ENCODE data around the gene SLC22A5.

SLC22A5 gene

DNA sequence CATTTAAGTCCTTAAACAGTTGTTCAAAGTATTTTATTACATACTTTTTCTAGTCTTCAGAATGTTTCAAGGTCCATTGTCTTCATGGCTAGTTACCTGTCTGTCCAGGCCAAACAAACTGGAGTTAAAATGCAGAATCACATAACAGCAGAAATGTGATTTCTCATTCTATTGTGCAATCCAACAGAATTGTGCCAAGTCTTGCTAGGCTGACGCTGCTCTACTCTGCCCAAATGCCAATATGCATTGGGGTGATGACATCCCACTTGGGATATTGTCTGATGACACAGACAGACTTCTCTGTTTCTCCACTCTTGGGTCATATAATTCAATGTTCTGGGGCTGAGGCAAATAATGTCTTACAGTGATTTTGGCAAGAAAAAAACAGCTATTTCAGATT lies 5.2 kb upstream of the SLC22A5 start:
- H3K4me3 ChIP-seq (ENCODE audit: low read length), result no peak overlapping the region
- TF ChIP-seq, protein P1, sequence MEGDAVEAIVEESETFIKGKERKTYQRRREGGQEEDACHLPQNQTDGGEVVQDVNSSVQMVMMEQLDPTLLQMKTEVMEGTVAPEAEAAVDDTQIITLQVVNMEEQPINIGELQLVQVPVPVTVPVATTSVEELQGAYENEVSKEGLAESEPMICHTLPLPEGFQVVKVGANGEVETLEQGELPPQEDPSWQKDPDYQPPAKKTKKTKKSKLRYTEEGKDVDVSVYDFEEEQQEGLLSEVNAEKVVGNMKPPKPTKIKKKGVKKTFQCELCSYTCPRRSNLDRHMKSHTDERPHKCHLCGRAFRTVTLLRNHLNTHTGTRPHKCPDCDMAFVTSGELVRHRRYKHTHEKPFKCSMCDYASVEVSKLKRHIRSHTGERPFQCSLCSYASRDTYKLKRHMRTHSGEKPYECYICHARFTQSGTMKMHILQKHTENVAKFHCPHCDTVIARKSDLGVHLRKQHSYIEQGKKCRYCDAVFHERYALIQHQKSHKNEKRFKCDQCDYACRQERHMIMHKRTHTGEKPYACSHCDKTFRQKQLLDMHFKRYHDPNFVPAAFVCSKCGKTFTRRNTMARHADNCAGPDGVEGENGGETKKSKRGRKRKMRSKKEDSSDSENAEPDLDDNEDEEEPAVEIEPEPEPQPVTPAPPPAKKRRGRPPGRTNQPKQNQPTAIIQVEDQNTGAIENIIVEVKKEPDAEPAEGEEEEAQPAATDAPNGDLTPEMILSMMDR (conservative IDR thresholded peaks at IDR 0.05; ENCODE audit: low read length), result no peak
- peak; percentile 92 for DNase-seq (ENCODE audit: low read depth)

DNA sequence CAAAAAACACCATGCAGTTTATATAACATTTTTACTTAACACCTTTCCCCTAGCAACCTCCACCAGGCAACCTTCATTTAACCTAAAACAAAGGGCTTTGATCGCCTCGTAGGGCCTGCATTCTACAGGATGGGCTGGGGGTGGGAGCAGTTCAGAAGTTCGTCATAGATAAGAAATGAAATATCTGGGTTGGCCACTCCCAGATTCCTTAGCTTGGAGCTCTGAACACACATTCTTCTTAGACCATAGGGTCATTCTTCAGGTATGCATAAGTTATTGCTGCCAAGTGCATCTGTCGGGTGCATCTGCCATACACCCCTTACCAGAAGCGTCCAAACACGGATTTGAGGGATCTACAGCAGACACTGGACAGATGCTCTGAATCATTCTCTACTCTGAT lies 4.3 kb upstream of the SLC22A5 start:
- DNase-seq (ENCODE audit: low read depth), result peak; percentile 43
- no peak overlapping the region for H3K4me3 ChIP-seq (ENCODE audit: low read length)
- TF ChIP-seq, protein P1 (conservative IDR thresholded peaks at IDR 0.05; ENCODE audit: low read length), result no peak

- no peak for DNase-seq (ENCODE audit: low read depth)
- TF ChIP-seq, protein P1 (conservative IDR thresholded peaks at IDR 0.05; ENCODE audit: low read length), result no peak
- no peak overlapping the region for H3K4me3 ChIP-seq (ENCODE audit: low read length)
These were observed 1.3 kb upstream of the SLC22A5 start for GRCh38 chr5:132368186-132368585.

DNA sequence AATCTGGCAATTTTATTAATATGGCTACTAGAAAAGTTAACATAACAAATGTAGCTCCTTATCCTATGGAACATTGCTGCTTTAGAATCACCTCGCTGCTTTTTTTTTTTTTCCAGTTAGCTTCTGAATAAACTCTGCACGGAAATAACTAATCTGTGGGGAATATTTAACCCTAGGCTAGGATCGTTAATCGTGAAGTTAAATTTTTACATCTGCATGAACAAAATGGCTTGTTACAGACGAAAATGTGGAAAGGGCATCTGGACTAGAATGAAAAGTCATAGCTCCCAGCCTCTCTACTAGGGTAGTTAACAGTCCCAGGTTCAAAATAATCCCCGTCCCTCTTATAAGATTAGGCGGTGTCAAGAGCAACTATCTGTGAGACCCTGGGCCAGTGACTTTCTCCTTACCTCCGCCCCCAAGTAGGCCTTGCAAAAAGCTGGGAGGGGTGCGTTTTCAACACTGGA lies 470 bp upstream of the SLC22A5 start:
- TF ChIP-seq, protein P1 (conservative IDR thresholded peaks at IDR 0.05; ENCODE audit: low read length), result no peak

DNA sequence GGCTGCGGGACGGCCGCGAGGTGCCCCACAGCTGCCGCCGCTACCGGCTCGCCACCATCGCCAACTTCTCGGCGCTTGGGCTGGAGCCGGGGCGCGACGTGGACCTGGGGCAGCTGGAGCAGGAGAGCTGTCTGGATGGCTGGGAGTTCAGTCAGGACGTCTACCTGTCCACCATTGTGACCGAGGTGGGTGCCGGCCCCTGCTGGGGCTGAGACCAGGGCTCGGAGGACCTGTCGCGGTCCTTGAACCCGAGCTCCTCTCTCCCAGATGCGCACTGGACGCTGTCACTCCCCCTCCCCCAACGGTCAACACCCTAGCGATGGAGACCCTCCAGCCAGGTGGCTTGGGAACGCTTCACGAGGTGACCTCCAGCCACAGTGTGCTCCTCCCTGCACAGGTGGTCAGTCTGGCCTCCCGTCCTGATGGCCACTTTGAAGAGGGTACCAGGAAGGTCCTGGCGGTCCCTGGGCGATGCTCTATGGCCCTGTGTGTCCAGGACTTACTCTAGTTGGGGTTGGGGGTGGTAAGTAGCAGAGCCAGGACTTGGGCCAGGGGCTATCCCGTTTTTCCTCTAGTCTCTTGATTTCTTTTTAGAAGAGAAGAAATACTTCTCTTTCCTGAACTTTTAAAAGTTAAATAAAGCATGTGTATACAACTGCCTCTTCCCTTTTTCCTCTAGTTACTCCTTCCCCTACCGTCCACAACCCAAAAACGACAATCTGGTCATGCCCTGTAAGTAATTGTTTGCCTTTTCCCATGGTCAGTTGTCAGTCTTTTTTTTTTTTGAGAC lies 866 bp downstream of the SLC22A5 start:
- DNase-seq (ENCODE audit: low read depth), result no peak
- peak overlapping the region; percentile 65 for H3K4me3 ChIP-seq (ENCODE audit: low read length)
- TF ChIP-seq, protein P1 (conservative IDR thresholded peaks at IDR 0.05; ENCODE audit: low read length), result no peak

More for the DNA sequence above, 470 bp upstream of the SLC22A5 start:
- peak overlapping the region; percentile 65 for H3K4me3 ChIP-seq (ENCODE audit: low read length)
- DNase-seq (ENCODE audit: low read depth), result peak; percentile 16

DNA sequence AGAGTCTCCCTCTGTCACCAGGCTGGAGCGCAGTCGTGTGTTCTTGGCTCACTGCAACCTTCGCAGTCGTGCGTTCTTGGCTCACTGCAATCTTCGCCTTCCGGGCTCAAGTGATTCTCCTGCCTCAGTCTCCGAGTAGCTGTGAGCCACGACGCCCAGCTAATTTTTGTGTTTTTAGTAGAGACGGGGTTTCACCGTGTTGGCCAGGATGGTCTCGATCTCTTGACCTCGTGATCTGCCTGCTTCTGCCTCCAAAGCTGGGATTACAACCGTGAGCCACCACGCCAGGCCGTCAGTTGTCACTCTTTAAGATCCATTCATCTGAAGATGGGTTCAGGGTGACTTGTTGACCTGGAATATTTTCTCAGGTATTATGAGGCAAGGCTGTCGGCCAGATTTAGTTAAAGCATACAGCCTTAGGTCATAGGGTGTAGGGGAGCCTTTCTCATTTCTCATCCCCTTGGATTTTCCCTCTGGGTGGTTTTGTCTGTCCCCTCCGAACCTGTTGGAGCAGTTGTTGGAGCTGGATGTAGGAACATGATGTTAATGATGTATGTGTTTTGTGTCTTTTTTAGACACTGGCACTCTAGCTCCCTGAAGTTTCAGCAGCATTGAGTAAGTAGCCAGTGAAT lies 1.6 kb downstream of the SLC22A5 start:
- no peak for DNase-seq (ENCODE audit: low read depth)
- H3K4me3 ChIP-seq (ENCODE audit: low read length), result no peak overlapping the region

More for the DNA sequence above, 1.6 kb downstream of the SLC22A5 start:
- TF ChIP-seq, protein P1 (conservative IDR thresholded peaks at IDR 0.05; ENCODE audit: low read length), result no peak

All from AG10803 (cell line).